Stomach (tissue), 9 donors: ENCODE results near the gene PROZ. TPM values are rescaled to one million over a fixed set of nuclear protein-coding genes. Genes with fewer than 3 reads are reported as not detected.

Experiments used
- DNase-seq, 2 donors: peaks; one replicate each; pipeline versions ENCODE4 v3.0.0 to v3.0.0-alpha.2; 2013 to 2019
- H3K27ac ChIP-seq, 5 donors: fragments of 200-600 bp in 4 of 5; sonication (generic) in 4 of 5; one replicate each; pipeline ENCODE4 v1.5.1; 2013 to 2019; ENCODE audit warnings: mild to moderate bottlenecking in 1 of 5, moderate library complexity in 1 of 5
- H3K27me3 ChIP-seq, 3 donors: fragments of 200-600 bp; sonication (generic); one replicate each; pipeline ENCODE4 v1.5.1; 2017 to 2019; ENCODE audit warnings: mixed run types in 1 of 3
- H3K36me3 ChIP-seq, 4 donors: fragments of 200-600 bp; sonication (generic); 1 replicate in 3 of 4; 2 replicates in 1 of 4; pipeline ENCODE4 v1.5.1; 2016 to 2019
- H3K4me1 ChIP-seq, 4 donors: fragments of 200-600 bp; sonication (generic); one replicate each; pipeline ENCODE4 v1.5.1; 2016 to 2019
- H3K4me3 ChIP-seq, 4 donors: fragments of 200-600 bp; sonication (generic) in 3 of 4; one replicate each; pipeline ENCODE4 v1.5.1; 2016 to 2019; ENCODE audit warnings: mild to moderate bottlenecking in 1 of 4
- H3K9me3 ChIP-seq, 4 donors: fragments of 200-600 bp; sonication (generic); one replicate each; pipeline ENCODE4 v1.5.1; 2016 to 2019
- EP300 ChIP-seq: sonication (generic); formaldehyde crosslinking; IDR thresholded peaks from one replicate; pipeline ENCODE4 v1.6.1; 2017; ENCODE audit warnings: antibody characterized with exemption
- POLR2A ChIP-seq, 4 donors: fragments of 450-650 bp; IDR thresholded peaks; one replicate each; pipeline ENCODE4 v1.6.1; 2016; ENCODE audit warnings: antibody characterized with exemption in 4 of 4, control low read depth in 2 of 4, mild to moderate bottlenecking in 1 of 4, moderate library complexity in 1 of 4
- POLR2AphosphoS5 ChIP-seq, 3 donors: sonication (generic); formaldehyde crosslinking; IDR thresholded peaks; one replicate each; pipeline ENCODE4 v1.6.1; 2016; ENCODE audit warnings: antibody characterized with exemption in 3 of 3
- WGBS, 5 donors: extraction: QIAGEN DNeasy Blood & Tissue Kit in 3 of 5; methylation state at CpG; one replicate each; pipeline versions ENCODE4 v1.1.5 to v1.1.7; 2013 to 2018; 5-methylcytosine and 5-hydroxymethylcytosine counted together
- intact Hi-C: fragments of 100-400 bp; cut with DNase I; formaldehyde crosslinking; loops from one replicate; pipeline ENCODE4 v1.15.1; 2023; ENCODE audit warnings: low total_unique reads
- polyA plus RNA-seq, 3 donors: library from polyadenylated mRNA; stranded (reverse); fragments of 200-250 nt; gene quantifications; one replicate each; pipeline ENCODE4 v1.2.3, GENCODE V29; 2013
- total RNA-seq, 5 donors: library from RNA; depleted of rRNA; stranded (reverse); fragments of >200 nt; gene quantifications; one replicate each; pipeline versions ENCODE4 v1.1.0 to v1.2.3, GENCODE V29; 2014 to 2016
- TF ChIP-seq, protein P1 (sequence below), 7 experiments: fragments of 450-650 bp in 4 of 7; fragments of 200-600 bp in 3 of 7; sonication (generic) in 3 of 7; IDR thresholded peaks; one replicate each; pipeline ENCODE4 v1.5.1; 2016 to 2019; ENCODE audit warnings: antibody characterized with exemption in 7 of 7, control low read depth in 2 of 7, mild to moderate bottlenecking in 1 of 7
- donor health status: healthy with polysubstance abuse.
- donor health status: Bipolar disorder and iron deficiency.
- donor health status: healthy.

PROZ gene
- total and polyA plus RNA-seq, 8 donors: 0.08 to 1.9 TPM; not detected in 6

- Histone ChIP-seq H3K4me1 (no peaks in the 10 kb centered on the region), H3K9me3 (no peaks in the 10 kb centered on the region), H3K36me3 (peaks cover 65 to 100% (median 98%) of the 10 kb centered on the region in 4 donors), H3K27me3 (no peaks in the 10 kb centered on the region), H3K27ac (no peak overlapping the region), H3K4me3 (no peak overlapping the region)
- TF ChIP-seq, protein P1, sequence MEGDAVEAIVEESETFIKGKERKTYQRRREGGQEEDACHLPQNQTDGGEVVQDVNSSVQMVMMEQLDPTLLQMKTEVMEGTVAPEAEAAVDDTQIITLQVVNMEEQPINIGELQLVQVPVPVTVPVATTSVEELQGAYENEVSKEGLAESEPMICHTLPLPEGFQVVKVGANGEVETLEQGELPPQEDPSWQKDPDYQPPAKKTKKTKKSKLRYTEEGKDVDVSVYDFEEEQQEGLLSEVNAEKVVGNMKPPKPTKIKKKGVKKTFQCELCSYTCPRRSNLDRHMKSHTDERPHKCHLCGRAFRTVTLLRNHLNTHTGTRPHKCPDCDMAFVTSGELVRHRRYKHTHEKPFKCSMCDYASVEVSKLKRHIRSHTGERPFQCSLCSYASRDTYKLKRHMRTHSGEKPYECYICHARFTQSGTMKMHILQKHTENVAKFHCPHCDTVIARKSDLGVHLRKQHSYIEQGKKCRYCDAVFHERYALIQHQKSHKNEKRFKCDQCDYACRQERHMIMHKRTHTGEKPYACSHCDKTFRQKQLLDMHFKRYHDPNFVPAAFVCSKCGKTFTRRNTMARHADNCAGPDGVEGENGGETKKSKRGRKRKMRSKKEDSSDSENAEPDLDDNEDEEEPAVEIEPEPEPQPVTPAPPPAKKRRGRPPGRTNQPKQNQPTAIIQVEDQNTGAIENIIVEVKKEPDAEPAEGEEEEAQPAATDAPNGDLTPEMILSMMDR (IDR thresholded peaks at IDR 0.05): no peak
- TF ChIP-seq POLR2A (IDR thresholded peaks at IDR 0.05): no peak
- no peak for TF ChIP-seq EP300
- TF ChIP-seq POLR2AphosphoS5 (IDR thresholded peaks at IDR 0.05): no peak
- intact Hi-C loops: no loop called here
- WGBS, 5 donors: 82 to 94% (median 85%) methylated on average over 19 to 28 of the region's 28 CpGs
- no peak for DNase-seq
These were observed 21.2 kb downstream of the PROZ start for GRCh38 chr13:113179374-113180230.

DNA sequence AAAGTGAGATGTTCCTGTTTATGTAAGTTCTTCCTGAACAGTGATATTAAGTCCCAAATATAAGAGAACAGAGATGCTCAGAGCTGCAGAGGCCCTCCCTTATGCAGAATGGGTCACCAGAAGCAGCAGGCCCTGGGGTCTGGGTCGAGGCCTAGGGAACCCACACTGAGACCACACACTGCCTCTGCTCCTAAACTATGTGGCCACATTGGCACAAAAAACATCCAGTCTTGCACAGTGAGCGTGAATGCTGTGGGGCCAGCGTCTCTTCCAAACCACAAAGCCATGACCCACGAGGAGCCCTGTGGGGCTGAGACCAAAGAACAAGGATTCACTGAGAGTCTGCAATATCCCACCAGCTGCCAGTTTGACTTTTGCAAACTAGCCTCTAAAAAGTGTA is 23.6 kb downstream of the PROZ start:
- H3K4me1 ChIP-seq: no peaks in the 10 kb centered on the region
- H3K27me3 ChIP-seq: no peaks in the 10 kb centered on the region
- no peak overlapping the region for H3K27ac ChIP-seq
- WGBS, 5 donors: 83 to 88% (median 86%) methylated on average over 4 of the region's 4 CpGs
- intact Hi-C loops: no loop called here
- no peak for TF ChIP-seq POLR2A (IDR thresholded peaks at IDR 0.05)
- no peak for TF ChIP-seq EP300
- TF ChIP-seq, protein P1 (IDR thresholded peaks at IDR 0.05): no peak
- TF ChIP-seq POLR2AphosphoS5 (IDR thresholded peaks at IDR 0.05): no peak
- no peak for DNase-seq
- peaks cover 43 to 99% (median 85%) of the 10 kb centered on the region in 4 donors for H3K36me3 ChIP-seq
- no peak overlapping the region for H3K4me3 ChIP-seq
- H3K9me3 ChIP-seq: no peaks in the 10 kb centered on the region

- Histone ChIP-seq H3K4me3 (no peak overlapping the region), H3K4me1 (no peaks in the 10 kb centered on the region), H3K27me3 (no peaks in the 10 kb centered on the region), H3K36me3 (peaks cover 29 to 96% (median 79%) of the 10 kb centered on the region in 4 donors), H3K9me3 (no peaks in the 10 kb centered on the region), H3K27ac (no peak overlapping the region)
- no peak for DNase-seq
- TF ChIP-seq POLR2A (IDR thresholded peaks at IDR 0.05) (no peak), EP300 (no peak), POLR2AphosphoS5 (IDR thresholded peaks at IDR 0.05) (no peak)
- TF ChIP-seq, protein P1 (IDR thresholded peaks at IDR 0.05): no peak
- intact Hi-C loops: no loop called here
- WGBS, 5 donors: 56 to 70% (median 70%) methylated on average over 14 of the region's 14 CpGs
These were observed 25.1 kb downstream of the PROZ start for GRCh38 chr13:113183450-113184129.

DNA sequence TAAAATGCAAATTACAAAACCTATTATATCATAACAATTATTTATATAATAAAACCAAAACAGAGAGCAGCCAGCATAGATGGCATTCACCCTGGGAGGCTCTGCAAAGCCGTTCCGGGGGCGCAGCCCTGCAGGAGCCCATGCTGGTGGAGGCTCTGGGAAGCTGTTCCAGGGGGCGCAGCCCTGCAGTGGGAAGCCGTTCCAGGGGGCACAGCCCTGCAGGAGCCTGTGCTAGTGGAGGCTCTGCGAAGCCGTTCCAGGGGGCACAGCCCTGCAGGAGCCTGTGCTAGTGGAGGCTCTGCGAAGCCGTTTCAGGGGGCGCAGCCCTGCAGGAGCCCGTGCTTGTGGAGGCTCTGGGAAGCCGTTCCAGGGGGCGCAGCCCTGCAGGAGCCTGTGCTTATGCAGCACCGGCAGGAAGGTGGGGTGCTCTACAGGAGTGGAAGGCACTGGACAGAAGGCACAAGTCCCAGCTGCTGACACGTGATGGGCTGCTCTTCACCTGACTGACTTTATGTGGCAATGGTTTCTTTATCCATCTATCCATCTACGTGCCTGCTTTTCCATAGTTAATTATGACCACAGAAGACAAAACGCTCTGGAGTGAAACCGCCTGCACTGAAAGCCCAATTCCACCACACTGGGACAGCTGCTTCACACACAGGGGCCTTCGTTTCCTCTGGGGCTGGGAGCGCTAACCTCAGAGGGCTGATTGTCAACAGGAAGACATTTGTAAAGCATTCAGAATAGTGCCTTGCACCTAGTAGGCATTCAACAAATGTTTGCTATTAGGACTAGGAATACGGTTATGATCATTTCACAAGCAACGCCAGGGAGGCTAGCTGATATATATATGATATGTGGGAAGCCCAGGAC is 26.4 kb downstream of the PROZ start:
- intact Hi-C loops: no loop called here
- Histone ChIP-seq H3K4me1 (no peaks in the 10 kb centered on the region), H3K27me3 (no peaks in the 10 kb centered on the region), H3K36me3 (peaks cover 19 to 96% (median 79%) of the 10 kb centered on the region in 4 donors), H3K27ac (no peak overlapping the region), H3K9me3 (no peaks in the 10 kb centered on the region), H3K4me3 (peak overlapping the region in 1 of 4 donors; percentile 2)
- DNase-seq: no peak
- WGBS, 5 donors: 84 to 89% (median 86%) methylated on average over 14 to 22 of the region's 22 CpGs
- no peak for TF ChIP-seq EP300
- TF ChIP-seq POLR2A (IDR thresholded peaks at IDR 0.05): no peak
- TF ChIP-seq, protein P1 (IDR thresholded peaks at IDR 0.05): no peak
- TF ChIP-seq POLR2AphosphoS5 (IDR thresholded peaks at IDR 0.05): no peak
